ENCODE measurements around the gene DISC1.

Gene DISC1

DNA sequence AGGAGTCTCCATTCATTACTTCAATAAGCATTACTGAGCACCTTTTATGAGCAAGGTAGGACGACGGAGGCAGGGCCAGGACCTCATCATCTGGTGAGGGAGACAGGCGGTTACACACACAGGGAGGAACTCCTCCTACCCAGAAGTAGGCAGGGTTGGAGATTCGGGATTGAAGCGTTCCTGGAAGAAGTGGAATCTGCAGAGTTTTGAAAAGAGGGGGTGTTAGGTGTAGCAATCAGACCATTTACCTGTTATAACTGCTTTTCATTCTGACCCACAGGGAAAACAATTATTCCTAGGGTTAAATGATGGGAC is 392.4 kb downstream of the DISC1 start:
- no peak for DNase-seq (ENCODE audit: low read depth in 1 of 2, low spot score in 1 of 2)

DNA sequence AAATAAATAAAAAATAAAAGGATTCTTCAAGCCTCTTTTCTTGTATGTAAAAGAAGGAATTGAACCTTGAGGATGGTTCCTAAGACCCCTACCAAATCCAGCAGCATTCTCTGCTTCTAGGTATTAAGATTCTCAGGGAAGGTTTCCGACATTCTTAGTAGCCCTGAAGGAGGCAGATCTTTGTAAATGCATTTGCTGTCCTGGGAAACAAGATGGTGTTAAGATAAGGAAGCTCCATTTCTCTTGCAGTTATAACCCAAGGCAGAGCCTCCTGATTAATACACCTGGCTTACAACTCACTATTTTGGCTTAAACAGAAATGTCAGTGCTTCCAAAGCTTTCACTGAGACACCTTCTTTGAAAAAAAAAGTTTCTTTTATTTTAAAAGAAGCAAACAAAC is 393.8 kb downstream of the DISC1 start:
- no peak for DNase-seq (ENCODE audit: low read depth in 1 of 2, low spot score in 1 of 2)

DNA sequence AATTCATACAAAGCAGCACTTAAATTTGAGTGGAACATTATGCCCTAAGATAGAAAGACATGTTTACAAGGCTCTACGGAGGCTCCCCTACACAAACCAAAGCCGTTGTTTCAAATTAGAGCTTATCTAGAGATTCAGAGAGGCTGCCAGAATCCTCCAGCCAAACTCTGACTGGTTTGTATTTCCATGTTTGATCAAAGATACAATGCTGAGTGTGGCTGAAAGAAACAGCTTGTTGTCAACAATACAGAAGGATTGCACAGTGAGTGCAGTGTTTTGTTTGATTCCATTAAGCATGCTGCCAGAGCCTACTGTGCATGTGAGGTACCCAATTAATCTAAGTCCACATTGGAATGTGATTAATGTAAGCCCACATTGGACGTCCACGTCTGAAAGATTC is 402.7 kb downstream of the DISC1 start:
- no peak for DNase-seq (ENCODE audit: low read depth in 1 of 2, low spot score in 1 of 2)

DNA sequence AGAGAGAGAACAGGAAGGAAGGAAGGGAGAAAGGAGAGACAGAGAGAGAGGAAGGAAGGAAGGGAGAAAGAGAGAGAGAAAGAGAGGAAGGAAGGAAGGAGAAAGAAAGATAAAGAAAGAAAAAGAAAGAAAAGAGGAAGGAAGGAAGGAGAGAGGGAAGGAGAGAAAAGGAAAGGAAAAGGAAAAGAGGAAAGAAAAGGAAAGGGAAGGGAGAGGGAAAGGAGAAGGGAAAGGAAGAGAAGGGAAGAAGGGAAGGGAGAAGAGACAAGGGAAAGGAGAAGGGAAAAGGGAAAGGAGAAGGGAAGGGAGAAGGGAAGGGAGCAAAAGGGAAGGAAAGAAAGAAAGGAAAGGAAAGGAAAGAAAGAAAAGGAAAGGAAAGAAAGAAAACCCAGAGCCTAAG is 404.6 kb downstream of the DISC1 start:
- DNase-seq (ENCODE audit: low read depth in 1 of 2, low spot score in 1 of 2): no peak

DNA sequence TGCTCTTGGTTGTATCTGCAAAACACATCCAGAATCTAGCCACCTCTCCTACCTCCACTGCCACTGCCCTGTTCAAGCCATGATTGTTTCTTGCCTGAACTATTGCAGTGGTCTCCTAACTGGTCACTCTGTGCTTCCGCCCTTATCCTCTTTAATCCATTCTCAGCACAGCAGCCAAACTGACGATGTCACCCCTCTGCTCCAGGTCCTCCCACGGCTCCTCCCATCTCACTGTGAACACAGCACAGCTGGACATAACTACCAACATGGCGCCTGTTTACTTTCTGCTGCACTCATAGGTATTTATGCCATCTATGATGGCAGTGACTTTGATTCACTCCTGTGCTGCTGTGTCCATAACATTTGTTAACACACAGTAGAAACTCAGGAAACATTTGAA is 406.7 kb downstream of the DISC1 start:
- no peak for DNase-seq (ENCODE audit: low read depth in 1 of 2, low spot score in 1 of 2)

DNA sequence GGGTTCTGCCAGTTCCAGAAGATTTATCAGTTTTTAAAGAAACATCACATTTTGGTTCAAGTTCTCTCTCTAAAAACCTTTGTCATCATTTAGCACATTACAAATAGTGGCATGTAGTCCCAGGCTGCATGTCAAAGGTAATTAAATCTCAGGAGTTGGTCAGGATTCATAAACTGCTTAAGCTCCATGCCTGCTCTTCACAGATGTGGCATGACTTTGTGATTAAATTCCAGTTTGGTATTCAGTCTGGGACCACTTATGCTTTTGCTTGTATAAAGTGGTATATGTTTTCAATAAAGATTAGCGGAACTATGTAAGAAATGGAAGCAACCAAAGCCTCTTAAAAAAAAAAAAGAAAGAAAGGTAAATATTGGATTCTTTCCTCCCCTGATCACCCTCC is 408.0 kb downstream of the DISC1 start:
- no peak for DNase-seq (ENCODE audit: low read depth in 1 of 2, low spot score in 1 of 2)

DNA sequence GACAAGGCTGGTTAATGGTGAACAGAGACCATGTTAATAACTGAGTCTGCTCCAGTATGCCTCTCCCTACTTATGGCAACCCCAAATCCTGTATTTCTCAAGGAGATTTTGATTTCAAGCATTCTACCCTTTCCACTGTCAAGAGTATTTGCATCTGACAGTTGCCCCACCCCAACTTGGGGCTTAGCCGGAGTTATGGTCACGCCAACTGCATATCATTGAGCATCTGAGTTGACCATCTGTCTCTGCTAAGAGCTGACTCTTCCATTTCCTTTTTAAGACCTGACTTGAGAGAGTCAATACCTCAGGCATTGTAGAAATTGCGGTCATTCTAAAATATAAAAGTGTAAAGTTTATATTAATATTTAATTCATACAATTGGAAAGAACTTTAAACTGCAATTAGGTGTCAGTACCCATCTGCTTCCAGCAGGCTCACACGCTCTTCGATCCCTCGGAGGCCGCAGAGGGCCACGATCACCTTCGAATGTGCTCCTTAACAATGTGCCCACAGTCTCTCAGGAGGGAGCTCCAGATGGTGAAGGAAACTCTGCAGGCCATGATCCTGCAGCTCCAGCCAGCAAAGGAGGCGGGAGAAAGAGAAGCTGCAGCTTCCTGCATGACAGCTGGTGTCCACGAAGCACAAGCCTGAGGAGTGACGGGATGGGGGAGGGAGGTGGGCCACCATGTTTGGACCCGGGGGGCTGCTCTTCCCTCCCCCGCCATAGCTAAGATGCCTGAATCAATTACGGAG is 409.8 kb downstream of the DISC1 start:
- DNase-seq (ENCODE audit: low read depth in 1 of 2, low spot score in 1 of 2): no peak

DNA sequence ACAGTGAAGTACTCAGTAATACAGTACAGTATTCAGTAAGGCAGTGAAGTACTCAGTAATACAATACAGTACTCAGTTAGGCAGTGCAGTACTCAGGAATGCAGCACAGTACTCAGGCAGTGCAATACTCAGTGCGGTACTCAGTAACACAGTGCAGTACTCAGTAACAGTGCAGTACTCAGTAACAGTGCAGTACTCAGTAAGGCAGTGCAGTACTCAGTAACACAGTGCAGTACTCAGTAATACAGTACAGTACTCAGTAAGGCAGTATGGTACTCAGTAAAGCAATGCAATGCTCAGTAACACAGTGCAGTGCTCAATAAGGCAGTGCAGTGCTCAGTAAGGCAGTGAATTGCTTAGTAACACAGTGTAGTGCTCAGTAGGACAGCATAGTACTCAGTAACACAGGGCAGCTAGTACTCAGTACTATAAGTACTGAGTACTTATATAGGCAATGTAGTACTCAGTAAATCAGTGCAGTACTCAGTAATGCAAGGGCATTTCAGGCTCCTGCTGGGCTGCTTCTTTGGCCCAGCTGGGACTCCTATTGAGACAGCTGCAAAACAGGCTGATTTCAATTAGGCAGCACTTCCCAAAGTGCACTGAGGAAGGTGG is 411.3 kb downstream of the DISC1 start:
- no peak for DNase-seq (ENCODE audit: low read depth in 1 of 2, low spot score in 1 of 2)

DNA sequence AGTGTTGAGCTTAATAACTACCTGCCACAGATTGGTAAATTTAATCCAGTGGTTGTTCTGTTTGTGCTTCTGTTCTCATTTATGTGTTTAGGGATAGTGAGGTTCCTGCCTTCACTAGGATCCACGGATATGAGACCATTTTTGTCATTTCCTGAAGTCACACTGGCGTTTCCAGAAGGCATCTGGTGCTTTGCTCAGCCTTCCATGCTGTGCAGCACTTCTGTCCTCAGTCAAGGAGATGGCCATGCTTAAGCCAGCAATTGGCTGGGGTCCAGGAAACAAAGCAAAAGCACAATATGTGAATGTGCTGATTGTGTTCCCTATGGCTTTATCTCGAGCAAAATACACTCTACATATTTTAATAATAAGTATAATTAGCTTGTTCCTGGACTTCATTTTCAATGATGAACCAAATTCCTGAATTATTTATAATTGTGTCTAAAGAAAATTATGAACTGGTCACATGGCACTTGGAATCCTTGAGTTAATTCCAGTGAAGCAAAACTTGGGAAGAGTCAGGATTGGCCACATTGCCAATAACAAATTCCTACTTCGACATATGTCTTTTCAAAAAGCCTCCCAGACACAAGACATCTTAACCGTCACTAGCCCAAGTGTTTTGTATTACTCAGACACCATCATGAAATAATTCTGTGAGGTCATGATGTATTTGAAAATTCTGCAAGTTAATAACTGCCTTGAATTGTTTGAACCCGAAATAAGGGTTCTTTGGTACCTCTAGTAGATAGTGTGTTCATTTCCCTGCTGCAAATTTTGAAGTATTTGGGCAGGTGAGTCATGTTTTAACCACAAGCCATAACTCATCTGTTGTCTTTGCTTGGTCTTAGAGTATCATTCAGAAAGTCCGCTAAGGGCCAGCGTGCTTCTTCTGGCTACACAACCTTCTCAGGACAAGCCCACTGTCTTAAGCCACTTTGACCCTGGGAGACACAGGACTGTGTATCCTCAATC is 412.4 kb downstream of the DISC1 start:
- no peak for DNase-seq (ENCODE audit: low read depth in 1 of 2, low spot score in 1 of 2)

DNA sequence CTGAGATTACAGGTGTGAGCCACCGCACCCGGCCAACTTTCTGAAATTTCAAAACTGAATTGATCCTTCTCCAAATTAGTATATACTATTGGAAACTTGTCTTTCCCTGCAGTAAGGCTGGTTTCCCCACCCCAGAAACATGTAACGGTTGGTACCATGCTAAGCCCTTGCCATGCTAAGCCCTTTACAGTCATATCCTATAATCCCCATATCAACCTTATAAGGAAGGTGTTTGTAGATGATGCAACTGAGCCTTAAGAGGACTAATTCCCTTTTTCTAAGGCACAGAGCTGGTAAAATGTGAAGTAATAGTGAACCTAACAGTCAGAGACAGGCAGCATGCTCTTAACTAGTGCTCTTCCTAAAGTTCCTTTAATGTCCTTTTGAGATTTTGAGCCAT is 413.7 kb downstream of the DISC1 start:
- DNase-seq (ENCODE audit: low read depth in 1 of 2, low spot score in 1 of 2): no peak

DNA sequence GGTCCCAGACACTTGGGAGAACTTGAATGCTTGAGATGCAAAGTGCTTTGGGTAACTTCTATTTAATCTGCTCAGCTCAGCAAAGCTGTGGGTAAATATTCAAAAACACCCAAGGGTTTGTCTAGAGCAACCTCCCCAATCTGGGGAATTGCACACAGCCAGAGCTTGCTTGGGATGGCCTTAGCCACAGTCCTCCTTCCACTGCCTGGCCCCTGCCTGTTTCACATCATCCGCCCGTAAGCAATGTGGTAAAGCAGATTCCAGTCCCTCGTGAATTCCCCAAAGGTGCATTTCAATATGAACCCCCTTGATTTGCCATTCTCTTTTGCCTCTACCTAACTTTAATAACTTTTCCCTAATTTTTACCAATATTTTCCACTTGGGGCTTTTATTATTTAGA is 418.1 kb downstream of the DISC1 start:
- no peak for DNase-seq (ENCODE audit: low read depth in 1 of 2, low spot score in 1 of 2)

DNA sequence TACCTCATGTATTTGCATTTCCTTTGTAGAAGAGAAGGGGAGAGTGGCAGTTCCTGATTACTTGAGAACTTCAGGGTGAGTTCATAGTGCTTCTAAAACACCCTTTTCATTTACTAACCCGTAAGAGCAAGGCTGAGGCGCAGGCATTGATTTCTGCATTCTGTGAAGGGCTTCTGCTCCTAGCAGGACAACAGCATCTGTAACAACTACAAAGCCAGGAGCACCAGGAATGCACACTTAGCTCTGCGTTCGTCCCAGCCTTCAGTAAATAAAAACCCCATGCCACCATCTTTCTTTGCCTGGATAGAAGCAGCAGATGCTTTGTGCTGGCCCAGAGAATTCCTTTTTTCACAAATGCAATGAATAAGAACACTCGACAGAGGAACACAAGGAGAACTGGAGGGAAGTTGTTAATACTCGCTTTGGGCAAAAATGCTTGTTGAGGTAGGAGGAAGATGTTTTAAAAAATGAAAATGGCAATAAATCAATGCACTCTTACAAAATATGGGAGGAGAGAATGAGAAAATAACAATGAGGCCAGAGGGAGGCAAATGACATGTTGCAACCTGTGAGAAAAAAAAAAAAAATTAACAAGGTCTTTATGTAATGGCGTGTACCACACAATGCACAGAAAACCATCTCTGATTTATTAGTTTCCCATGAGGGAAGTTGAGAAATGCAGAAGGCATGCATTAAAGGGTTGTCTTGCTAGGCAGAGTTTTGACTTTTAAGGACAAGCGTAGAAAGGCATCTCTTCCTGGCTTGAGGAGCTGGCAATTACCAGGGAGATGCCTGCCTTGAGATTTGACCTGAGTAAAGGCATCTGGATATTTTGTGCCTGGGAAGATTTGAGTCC is 418.8 kb downstream of the DISC1 start:
- DNase-seq (ENCODE audit: low read depth in 1 of 2, low spot score in 1 of 2): no peak

DNA sequence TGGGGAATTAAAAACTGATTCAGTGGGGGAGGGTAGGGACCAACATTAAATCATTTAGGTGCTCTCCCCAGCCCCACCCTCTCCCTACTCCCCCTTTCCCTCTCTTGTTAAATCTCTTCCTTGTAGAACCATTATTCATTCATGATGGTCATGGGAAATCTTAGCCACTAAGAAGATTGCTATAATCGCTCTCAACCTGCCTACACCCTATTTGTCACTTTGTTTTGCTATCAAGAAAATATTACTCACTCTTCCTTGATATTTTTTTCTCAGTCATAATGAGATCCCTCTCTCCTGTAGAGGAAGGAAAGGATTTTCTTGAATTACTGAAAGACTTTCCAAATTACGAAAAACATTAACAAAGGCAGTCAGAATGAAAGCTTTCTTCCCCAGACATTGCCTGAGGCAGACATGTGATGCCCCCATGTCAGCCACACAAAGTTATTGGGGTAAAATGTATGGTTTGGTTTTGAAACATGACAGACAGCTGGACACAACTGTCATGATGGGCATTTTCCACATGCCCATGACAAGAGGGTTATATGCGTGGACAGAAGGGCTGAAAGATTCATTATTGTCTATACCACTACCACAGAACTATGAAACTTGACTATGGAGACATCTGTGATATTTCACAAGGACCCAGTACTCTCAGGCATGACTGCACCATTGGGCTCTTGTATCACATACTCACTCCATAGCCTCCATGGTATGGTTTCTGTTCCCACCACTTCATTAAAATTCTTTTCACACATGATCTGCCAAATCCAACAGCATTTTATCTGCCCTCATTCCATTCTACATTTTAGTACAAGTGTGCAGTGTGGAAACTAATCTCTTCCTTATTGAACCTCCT is 420.1 kb downstream of the DISC1 start:
- DNase-seq (ENCODE audit: low read depth in 1 of 2, low spot score in 1 of 2): no peak

DNA sequence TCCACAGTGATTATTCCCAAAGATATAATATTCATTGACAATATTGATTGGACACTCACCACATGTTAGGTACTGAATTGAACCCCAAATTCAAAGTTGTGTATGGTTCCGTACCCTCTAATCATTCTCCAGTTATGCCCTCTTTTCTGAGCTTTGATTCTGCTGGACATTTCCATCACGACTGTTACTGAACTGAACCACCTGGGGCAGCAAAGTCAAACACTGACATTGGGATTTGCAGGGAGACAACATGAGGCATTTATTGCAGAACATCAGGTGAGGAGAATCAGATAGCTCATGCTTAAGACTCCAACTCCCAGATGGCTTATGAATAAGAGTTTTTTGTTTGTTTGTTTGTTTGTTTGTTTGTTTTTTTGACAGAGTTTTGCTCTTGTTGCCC is 420.9 kb downstream of the DISC1 start:
- DNase-seq (ENCODE audit: low read depth in 1 of 2, low spot score in 1 of 2): no peak

DNA sequence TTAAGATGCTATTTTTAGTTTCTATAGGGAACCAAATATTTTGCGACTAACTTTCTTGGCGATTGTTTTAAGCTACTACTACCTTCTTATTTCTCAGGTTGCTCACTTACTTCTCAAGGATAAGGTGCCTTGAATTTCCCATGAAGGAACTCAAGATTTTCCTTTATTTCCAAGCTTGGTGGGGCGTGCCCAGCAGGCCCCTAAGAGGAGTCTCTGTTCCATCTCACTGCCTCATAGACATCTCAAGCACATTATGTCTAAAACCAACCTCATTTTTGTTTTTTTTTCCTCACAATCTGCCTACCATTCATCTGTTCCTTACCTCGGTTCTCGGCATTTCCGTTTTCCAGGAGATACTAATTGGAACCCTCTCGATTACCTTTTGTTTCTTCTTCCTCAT is 421.9 kb downstream of the DISC1 start:
- no peak for DNase-seq (ENCODE audit: low read depth in 1 of 2, low spot score in 1 of 2)

DNA sequence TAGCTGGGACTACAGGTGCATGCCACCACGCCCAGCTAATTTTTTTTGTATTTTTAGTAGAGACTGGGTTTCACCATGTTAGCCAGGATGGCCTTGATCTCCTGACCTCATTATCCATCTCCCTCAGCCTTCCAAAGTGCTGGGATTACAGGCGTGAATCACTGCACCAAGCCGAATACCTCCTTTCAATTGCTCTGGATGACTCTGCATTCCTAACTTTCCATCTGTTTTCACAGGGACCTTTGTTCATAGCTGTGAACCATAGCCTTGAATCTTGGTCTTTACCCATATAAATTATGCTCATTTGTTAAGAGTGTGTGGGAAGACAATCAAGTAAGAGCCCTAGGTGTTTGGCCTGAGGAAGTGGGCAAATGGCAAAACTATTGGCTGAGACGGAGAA is 422.7 kb downstream of the DISC1 start:
- DNase-seq (ENCODE audit: low read depth in 1 of 2, low spot score in 1 of 2): no peak

DNA sequence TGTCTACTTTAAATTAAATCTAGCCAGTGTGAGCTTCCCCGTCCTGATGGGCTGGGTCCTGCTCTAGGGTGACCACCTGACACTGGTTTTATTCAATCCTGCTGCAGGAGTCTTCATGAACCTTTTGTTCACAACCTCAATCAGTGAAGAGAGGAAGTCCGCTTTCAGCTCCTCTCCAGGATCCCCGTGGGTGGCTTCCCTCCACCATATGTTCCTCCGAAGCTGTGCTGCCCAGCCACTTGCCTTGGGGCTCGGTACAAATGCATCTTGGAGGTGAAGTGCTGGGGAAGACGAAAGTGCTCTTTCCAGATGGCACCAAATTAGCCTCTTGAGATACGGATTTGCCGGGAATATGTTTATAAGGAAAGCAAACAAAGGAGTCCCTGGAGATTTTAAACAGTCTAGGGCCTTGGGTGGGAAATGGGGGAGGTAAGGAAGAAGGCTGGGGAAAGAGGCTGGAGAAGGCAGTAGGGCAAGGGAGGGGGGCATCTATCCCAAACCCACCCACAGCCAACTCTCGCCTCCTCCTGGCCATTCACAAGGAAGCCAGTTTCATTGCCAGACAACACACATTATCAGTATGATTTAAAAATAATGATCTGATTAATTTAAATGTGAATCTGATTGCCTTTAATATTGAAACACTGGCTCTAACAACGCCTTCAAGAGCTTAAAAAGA is 430.8 kb downstream of the DISC1 start:
- DNase-seq (ENCODE audit: low read depth in 1 of 2, low spot score in 1 of 2): no peak

DNA sequence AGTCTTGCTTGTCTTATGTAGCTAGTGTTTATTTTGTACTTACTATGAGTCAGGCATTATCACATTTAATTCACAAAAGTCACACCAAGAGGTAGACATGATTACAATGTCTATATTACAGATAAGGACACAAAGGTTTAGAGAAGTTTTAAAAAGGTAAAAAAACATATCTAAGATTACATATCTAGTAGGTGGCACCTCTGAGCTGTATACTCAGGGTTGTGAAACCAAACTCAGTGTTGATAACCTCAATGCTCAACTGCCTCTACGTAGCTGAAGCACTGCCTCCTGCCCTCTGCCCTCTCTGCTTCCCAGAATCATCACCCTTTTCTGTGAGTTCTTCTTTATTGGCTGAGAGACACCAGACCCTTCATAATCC is 431.3 kb downstream of the DISC1 start:
- no peak for DNase-seq (ENCODE audit: low read depth in 1 of 2, low spot score in 1 of 2)

DNA sequence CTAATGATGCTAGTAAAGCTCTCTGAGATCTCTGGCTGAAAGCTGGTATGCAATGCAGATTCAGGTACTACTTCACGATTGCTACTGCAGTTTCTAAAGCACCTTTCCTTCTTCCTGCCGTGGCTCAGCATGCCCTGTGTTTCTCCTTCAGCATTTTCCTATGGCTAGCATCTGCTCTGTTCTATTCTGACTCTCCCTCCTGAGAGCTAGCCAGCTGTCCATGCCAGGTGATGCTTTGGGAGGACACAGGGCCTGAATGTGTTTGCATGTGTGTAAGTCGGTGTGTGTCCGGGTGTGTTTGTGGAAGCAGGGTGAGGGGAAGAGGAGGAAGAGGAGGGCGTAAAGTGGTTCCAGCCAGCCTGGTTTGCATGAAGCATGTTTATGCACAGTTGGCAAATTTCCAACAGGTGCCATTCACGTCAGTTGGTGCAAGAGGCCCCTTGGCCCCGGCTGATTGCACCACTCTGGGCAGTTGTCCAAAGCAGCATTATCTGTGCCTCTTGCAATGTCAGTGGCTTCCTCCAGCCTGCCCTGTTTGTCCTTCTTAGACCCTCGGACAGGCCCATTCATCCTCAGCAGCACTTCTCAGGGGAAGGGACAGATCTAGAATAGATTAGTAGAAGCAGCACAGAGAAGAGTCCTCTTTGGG is 433.3 kb downstream of the DISC1 start:
- no peak for DNase-seq (ENCODE audit: low read depth in 1 of 2, low spot score in 1 of 2)

All from activated CD4-positive, alpha-beta T cell treated with anti-CD3 and anti-CD28 coated beads, Interleukin-2, amount 50 U/mL, for 24 hours (primary cell).